HG02884 (cell line): Measurements from ENCODE around the gene CCDC137.
A peak's percentile ranks its signal among the peaks of the same experiment; 100 is the strongest.

Source experiments
- ATAC-seq: cut with Tn5 transposase; IDR thresholded peaks from one replicate; pipeline ENCODE4 v1.9.1; 2021; ENCODE audit warnings: mild to moderate bottlenecking, moderate library complexity; ENCODE audit not compliant: unreplicated experiment

Gene CCDC137

DNA sequence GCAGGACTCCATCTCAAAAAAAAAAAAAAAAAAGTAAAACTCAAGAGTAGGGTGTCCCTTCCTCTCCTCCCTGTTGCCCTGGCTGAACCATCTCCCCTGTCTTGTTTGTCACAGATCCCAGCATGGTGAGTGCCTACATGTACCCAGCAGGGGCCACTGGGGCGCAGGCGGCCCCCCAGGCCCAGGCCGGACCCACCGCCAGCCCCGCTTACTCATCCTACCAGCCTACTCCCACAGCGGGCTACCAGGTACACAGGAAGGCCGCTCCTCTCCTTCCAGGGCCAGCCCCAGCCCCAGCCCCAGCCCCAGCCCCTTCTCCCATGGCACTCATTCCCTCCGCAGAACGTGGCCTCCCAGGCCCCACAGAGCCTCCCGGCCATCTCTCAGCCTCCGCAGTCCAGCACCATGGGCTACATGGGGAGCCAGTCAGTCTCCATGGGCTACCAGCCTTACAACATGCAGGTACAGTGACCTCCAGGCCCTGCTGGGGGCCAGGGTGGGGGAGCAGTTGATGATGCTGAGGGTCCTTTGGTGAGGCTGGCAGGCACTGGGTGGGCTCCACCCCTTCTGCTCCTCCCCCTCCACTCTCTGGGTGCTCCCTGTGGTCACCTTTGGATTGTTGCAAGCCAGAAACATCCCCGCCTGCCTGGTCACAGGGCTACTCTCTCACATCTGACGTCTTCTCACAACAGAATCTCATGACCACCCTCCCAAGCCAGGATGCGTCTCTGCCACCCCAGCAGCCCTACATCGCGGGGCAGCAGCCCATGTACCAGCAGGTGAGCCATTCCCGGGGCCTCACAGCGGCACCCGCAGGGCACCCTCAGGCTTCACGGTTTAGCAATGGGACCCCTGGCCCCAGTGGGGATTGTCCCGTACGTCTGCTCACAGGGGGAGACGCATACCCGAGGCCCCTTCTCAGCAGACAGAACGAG lies 34.1 kb downstream of the CCDC137 start:
- ATAC-seq, result no peak

DNA sequence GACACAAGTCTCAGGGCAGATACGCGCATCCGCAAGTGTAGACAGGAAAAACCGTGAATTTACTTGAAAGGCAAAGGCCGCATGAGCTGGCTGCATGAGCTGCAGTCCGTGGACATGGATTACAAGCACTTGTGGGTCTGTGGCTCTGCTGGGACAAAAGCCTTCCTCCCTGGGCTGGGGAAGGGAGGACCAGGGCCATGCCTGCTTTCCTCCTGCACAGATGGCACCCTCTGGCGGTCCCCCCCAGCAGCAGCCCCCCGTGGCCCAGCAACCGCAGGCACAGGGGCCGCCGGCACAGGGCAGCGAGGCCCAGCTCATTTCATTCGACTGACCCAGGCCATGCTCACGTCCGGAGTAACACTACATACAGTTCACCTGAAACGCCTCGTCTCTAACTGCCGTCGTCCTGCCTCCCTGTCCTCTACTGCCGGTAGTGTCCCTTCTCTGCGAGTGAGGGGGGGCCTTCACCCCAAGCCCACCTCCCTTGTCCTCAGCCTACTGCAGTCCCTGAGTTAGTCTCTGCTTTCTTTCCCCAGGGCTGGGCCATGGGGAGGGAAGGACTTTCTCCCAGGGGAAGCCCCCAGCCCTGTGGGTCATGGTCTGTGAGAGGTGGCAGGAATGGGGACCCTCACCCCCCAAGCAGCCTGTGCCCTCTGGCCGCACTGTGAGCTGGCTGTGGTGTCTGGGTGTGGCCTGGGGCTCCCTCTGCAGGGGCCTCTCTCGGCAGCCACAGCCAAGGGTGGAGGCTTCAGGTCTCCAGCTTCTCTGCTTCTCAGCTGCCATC lies 34.9 kb downstream of the CCDC137 start:
- no peak for ATAC-seq

DNA sequence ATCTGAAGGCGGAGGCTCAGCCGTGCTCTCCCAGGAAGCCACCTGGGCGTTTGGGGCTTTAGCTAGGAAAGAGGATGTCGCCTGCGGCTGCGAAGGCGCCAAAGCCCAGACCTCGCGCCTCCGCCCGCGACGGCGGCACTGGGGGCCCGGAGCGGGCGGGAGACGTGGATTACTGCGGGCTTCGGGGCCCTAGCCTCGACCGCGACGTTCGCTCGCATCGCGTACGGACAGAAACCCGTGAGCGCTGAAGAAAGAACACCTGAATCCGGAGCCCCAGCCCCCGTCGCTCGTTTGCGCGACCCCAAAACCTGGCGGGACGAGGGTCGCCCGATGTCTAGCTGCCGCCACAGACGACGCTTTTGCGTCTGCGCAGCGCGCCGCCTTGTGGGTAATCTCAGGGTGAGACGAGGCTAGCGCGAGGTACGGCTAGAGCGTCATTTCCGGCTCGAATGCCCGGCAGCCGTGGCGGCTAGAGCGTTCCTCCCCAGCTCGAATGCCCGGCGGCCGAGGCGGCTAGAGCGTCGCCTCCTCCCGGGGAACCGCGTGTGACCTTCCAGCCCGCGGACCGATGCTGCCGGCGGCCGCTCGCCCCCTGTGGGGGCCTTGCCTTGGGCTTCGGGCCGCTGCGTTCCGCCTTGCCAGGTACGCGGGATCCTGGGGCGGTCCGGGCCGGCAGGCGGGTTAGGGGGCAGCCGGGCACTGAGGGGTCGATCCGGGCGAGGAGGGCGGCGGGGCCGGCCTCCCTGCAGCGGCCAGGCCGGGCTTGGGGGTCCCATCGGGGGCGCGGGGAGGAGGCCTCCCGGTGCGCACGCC lies 36.6 kb downstream of the CCDC137 start, which contains the start of gene MRPL12:
Gene MRPL12, plus strand, starts transcription at position 434 of the 813 bp plus-strand sequence. Its CDS starts 135 bp downstream, at position 569.
- ATAC-seq, result peak; percentile 75

DNA sequence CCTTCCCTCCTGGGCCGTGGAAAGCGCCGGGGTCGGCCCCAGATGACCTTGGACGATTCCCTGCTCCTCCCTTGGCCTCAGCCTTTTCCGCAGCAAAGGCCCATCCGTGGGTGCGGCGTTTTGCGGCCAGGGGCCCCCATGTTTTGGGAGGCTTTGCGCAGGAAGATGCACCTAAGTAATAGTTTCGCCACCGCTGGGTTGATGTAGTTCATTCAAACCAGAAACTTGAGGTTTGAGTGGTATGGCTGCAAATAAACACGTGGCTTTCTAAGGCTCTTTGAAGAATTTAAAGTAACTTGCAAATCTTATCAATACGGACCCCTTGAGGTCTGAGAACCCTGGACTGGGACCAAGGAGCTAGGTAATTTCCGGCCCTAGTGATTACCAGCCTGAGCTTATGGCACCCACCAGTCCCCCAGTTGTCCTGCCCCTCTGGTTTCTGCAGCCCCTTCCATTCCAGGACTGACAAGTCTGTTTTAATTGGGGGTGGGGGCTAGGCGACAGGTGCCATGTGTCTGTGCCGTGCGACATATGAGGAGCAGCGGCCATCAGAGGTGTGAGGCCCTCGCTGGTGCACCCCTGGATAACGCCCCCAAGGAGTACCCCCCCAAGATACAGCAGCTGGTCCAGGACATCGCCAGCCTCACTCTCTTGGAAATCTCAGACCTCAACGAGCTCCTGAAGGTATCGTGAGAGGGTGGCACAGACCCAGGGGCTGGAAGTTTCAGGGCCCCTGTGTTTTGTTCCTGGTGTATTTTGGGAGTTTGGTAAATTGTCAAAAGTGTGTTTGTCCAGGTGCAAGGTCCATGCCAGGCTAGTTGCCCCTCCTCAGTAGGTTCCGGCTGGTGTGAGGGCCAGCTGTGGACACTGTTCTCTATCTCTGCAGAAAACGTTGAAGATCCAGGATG lies 37.5 kb downstream of the CCDC137 start:
- ATAC-seq, result no peak

DNA sequence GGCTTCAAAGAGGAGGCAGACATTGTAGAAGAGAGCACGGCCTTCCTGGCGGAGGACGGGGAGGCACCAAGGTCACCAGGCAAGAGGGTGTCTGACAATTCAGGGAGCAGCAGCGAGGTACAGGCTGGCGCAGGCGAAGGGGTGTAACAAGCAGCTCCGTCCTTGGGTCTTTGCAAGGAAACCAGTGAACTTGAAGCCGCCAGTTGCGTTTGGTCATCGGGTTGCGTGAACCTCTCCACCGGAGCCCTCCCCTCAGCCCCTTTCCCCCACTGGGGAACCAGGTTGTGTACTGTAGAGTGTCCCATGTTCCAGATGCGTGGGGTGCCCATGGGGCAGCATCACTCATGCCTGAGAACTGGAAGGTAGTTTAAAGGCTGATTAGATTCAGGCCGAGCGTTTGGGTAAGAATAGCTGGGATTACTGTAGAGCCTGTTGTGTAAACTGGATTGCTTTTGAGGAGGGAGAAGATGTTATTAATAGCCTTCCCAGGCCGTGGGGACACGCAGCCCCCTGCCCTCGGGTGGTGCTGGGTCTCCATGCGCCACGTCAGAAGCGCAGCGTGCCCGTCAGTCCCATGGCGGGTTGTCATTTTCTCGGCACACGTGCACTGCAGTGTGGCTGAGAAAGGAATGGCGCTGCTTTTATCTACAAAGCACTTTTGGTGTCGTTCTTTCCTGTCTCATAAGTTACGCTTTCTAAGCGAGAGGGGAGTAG lies 39.1 kb downstream of the CCDC137 start:
- ATAC-seq, result no peak

DNA sequence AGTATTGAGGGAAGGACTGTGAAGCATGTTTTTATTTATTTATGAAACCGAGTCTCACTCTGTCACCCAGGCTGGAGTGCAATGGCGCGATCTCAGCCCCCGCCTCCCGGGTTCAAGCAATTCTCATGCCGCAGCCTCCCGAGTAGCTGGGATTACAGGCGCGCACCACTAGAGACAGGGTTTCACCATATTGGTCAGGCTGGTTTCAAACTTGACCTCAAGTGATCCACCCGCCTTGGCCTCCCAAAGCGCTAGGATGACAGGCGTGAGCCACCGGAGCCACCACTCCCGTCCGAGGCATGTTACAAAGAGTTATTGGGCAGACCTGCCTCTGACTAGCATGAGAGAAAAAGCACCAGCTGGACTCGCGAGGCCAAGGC lies 39.7 kb downstream of the CCDC137 start:
- ATAC-seq, result no peak

DNA sequence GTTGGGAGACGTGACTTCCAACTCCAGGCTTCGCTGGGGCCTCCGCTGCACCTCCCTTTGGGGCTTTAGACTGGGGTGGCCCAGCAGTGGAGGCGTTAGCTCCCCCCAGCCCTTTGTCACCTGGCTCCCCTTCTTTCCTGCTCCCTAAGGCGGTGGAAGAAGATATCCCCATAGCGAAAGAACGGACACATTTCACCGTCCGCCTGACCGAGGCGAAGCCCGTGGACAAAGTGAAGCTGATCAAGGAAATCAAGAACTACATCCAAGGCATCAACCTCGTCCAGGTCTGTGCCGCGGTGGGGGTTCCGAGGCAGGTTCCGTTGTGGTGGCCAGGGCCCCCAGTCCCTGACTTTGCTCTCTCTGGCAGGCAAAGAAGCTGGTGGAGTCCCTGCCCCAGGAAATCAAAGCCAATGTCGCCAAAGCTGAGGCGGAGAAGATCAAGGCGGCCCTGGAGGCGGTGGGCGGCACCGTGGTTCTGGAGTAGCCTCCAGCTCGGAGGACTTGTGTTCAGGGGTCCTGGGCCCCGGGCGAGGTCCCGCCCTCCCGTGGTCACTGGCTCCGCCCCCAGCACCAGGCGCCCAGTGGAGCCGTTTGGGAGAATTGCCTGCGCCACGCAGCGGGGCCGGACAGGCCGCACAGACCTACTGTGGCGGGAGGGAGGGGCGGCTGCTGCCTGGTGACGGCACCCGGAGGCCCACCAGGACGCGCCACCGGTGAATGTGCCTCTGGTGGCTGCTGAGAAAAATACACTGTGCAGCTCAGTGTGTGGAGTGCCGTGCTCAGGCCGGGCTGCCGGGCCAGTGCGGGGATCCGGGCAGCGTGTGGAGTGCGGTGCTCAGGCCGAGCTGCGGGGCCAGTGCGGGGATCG lies 40.5 kb downstream of the CCDC137 start:
- no peak for ATAC-seq

DNA sequence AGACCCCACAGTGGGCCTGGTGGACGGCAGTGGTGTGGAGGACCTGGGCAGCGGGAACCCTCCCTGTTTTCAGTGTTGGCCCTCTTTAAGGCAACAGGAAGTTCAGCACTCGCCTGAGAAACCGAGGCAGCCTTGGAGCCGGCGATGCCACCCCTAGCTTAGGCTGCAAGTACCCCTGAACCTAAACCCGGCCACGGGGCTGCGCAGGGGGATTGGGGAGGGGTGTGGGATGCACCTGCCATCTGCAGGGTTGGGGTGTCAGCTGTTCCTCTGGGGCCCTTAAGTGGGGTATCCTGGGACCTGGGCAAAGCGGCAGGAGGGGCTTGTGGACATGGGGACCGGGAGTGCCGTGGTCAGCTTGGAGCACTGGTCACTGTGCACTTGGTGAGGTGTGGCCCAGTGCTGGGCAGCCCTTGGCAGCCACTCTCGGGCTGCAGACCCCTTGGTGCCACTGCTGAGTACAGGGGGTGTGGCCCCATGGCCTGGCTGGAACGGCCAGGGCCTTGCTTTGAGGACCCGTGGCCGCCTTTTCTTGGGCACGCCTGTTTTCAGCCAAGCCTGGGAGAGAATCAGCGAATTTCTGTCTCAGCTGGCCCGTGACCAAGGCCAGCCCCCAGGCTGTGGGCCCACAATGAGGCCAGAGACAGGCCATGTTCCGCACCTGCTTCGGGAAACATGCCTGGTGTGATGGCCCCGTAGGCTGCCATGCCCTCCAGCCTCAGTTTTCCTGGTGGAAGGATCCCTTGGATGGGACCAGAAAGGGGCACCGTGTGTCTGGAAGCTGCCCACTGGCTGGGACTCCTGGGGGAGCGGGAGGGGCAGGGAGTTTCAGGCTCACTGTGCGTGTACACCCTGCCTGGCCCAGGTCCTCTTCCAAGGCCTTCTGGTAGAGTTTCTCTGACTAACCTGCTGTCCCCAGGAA lies 41.4 kb downstream of the CCDC137 start:
- no peak for ATAC-seq

DNA sequence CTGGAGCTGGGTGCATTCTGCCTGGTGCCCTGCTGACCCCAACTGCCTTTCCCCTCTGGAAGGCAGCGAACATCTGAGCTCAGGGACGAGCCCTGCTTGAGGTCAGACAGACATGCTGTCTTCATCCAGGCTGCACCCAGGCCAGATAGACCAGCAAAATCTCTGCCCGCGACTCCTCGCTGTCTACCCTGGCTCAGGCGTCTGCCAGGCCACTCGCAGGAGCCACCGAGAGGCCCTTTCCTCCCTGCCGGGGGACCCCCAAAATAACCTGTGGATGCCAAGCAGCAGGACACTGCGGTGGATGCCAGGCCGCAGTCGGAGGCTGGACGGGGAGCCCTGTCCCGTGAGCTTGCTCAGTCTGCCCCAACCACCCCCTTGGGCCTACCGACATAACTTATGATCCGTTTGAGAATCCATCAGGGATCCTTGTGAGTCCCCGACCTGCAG lies 42.2 kb downstream of the CCDC137 start:
- ATAC-seq, result no peak

DNA sequence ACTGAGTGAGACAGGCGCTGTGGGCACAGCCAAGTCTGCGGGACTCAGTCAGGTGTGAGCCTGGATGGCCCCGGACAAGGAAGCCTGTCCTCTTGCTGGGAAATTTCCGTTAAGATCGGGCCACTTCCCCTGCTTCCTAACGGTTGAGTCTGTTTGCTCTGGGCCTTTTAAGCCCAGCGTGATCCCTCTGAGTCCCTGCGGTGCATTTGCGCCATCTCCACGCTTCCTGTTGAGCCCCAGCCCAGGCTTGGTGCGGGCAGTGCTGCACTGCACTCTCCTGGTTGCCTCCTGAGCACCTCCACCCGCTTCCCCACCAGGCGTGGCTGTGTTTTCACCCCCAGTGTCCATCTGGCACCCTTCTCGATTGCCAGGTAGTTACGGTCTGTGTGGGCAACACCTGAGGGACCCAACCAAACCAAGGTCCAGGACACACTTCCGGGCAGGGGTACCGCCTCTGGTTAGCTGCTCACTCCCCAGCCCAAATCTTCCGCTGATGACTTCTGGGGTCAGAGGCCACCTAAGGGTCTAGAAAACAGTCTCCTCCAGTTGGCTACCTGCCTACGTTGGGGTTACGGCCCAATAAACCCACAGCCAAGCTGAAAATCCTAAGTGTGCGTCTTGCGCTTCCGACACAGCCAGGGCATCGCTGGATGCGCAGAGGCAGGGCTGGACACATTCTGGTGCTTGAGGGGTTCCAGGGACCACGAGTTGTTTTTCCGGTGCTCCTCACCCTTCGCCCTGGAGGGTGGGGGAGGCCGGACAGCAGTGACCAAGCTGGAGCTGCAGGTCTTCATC lies 44.2 kb downstream of the CCDC137 start:
- no peak for ATAC-seq

DNA sequence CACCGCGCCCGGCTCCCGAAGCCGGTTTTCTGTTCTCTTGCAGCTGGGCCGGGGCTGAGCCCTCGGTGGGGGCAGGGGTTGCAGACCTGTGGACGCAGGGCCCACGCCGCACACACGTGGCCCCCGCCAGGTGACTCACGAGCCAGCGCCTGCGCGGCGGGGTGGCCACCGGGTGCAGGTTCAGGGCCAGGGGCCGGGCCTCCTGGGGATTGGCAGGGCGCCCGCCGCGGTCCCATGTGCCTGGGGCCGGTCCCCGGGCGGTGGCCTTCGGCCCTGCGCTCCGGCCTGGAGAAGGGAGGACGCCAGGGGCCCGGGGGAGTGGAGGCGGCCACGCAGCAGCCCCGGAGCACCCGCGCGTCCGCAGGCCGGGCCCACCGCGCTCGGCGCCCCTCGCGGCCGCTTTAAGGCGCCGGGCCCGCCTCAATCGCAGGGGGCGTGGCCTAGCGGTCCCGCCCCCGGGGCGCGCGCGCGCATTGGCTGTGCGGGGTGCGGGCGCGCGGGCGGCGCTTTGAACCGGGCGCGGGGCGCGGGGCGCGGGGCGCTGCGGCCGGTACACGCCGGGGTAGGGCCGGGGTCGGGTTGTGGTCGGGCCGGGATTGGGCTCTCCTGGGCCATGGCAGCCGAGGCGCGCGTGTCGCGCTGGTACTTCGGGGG lies 45.4 kb downstream of the CCDC137 start, which contains the start of gene SLC25A10:
Gene SLC25A10, plus strand, starts transcription at position 471 of the 654 bp plus-strand sequence. Its CDS starts 143 bp downstream, at position 614.
- peak; percentile 47 for ATAC-seq

DNA sequence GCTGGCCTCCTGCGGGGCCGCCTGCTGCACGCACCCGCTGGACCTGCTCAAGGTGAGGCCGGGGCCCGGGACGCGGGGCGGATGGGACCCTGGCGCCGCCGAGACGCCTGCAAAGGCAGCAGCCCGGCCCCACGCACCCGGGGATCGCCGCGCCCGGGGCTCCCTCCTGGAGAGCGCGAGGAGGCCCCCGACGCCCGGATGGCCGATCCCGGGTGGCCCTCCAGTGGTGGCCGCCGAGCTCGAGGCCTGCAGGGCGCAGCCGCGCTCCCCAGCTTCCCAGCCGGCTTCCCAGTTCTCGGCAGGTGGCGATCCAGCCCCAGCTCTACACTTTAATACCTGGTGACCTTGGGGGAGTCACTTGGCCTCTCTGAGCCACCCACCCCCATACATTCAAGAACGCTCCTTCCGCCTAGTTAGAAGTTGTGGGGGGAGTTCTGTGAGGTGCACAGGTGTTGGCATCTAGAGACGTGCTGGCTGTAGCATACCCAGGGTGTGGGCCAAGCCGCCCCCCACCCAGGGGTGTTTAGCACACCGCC lies 46.0 kb downstream of the CCDC137 start:
- peak; percentile 4 for ATAC-seq

DNA sequence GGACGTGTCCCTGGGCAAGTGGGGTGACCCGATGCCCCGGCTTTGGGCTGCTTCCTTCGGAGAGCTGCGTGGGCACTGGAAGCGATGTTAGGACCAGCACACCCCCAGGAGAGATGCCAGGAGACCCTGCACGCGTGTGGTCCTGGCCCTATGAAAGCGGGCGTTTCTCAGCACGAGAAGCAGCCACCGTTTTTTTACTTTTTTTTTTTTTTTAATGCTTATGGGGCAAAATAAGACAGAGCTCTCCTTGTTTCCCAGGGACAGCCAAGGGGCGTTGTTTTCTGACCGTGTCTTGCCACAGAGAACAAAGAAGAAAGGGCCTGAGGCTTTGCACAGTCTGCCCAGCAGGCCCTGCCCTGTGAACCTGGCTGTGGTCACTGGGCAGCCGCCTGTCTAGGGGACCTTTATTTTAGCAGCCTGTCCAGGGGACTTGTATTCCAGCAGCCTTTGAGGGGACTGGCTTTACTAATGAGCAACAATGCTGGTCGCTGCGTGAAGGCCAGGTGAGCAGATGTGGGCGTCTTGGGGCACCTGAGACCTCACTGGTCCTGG lies 46.5 kb downstream of the CCDC137 start:
- ATAC-seq, result no peak

DNA sequence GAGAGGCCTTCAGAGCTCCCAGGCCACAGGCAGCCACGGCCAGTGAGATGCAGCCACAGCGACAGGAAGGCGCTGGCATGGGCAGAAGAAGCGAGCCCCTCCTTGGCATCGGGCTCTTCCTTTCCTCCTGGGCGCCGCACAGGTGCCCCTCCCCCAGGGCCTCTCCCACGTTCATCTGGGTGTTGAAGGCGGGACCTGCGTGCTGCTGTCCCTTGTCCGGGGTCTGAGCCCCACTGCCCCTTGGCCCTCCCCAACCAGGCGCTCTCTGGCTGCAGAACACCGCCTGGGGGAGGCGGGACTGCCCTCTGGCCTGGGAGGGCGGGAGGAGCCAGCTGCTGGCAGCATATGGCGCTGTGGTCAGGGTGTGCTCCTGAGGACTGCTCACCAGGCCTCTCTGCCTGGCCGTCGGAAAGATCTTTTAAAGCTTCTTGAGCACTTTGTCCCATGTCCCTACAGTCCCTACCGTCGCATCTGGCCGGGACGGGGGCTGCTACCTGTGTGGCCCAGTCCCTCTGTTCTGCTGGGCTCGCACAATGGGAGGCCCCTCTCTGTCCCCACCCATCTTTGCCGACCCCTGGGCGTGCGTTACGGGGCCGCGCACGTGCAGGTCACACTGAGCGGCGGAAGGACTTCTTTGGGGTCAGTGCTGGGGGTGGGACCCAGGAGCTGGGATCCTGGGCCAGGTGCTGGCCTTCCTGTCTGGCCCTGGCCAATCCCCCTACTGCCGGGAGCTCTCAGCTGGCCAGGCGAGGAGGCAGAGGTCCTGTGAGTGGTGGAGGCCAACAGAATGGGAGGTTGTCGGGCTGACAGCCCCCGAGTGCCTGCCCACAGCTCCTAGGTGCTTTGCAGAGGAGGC lies 47.2 kb downstream of the CCDC137 start:
- no peak for ATAC-seq
